ENCODE data around the gene ATG7.
"Not testable (repeated sequence)": the region's sequence is repeated elsewhere in the genome, so short reads cannot be mapped to it uniquely, and the experiment has no call there.

The ATG7 gene

DNA sequence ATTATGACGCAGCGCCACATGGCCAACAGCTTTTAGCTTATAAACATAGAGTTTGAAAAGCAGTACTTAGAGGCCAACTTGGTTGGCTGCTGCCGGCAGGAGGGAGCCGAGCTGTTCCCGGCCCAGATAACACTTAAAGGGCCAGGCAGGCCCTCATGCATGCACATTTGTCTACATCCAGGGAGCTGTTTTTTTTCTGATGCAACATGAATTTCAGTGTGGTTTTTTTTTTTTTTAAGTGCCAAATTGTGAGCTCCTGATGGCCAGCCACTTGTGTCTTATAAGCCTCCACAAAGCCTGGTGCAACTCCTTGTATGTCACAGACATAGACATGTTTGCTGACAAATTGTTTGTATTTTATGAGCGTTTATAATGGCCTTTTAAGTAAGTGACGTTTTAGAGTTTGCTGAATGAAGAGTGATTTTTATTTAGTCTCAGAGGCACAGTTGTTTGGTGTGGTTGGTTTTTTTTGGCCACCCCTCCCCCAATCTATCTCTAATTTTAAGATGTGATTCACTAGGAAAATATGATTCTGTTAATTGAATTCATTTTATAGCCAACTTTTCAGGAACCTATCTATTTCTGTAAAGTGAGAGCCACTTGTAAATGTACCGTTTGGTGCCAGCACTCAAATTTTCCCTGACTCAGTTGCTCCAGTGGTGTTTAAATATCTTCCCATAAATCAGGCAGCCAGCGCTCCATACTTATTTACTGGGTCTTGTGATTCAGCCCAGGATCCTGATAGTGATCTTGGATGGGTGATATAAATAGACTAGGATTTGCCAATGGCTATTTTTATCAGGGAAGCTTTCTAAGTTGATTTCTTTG is 237.2 kb downstream of the ATG7 start:
- no peak for DNase-seq (ENCODE audit: low spot score)

DNA sequence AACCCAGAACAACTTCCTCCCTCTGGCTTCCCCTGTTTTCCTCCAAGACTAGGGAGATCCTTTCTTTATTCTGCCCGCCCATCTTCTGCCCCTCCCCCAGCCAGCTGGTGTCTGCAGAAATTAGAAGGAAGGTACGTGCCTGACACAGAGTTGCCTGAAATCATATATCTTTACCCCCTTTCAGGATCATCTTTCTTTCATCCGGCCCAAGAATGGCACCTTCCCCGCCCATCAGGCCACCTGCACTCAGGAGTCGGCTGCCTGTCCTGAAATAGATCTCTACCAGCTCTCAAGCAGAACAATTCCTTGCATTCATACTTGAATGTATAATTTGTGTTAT is 237.8 kb downstream of the ATG7 start:
- DNase-seq (ENCODE audit: low spot score) = no peak

DNA sequence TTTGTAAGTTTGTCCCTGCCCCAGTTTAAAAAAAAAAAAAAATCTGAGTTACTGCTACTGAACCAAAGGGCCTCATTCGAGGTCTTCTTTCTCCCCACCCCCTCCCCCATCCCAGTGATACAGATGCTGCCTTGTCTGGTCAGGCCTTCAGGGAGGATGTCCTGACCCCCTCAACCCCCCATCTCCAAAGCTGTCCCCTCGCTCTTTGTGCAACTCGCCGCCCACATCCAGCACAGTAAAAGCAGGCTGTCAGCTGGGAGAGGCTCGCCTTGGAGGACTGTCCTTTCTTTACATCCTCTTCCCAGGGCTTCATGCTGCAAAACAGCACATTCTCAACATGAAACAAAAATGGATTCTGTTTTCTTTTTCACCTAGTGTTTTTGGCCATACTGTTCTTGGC is 238.2 kb downstream of the ATG7 start:
- no peak for DNase-seq (ENCODE audit: low spot score)

- DNase-seq (ENCODE audit: low spot score) = not testable (repeated sequence)
Measured at GRCh38 chr3:11511606-11512005, 239.4 kb downstream of the ATG7 start.

- DNase-seq (ENCODE audit: low spot score) = not testable (repeated sequence)
Measured at GRCh38 chr3:11513125-11513816, 241.1 kb downstream of the ATG7 start.

GRCh38 chr3:11513817-11514135 is 241.6 kb downstream of the ATG7 start:
- no peak for DNase-seq (ENCODE audit: low spot score)

DNA sequence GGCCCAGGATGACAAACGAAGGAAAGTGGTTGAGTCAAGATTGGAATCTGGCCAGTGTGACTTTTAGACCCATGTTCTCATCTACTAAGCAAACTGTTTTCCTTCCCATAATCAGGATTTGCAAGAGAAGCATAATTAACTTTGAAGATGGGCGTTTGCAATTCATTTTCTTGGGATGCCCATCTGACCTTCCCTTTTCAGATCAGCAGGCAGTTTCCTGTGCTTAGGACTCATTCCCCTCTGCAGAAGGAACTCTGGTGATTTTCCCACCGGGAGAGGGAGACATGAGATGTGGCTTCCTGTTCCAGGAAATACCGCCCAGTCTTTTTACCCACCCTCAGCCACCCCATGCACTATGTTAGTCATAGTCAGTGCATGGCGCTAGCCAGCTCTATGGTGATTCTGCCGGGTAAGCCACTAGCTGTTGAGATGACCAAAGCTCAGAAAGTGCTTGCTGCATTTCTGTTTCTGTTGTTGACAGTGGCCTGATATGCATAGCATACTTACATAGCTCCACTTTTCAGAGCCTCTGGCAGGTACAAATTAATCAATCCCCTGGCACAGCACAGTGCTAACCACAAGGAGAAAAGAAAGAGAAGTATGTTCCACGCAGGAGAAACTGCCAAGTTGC is 242.1 kb downstream of the ATG7 start:
- no peak for DNase-seq (ENCODE audit: low spot score)

- no peak for DNase-seq (ENCODE audit: low spot score)
Measured at GRCh38 chr3:11517601-11518000, 245.4 kb downstream of the ATG7 start.

DNA sequence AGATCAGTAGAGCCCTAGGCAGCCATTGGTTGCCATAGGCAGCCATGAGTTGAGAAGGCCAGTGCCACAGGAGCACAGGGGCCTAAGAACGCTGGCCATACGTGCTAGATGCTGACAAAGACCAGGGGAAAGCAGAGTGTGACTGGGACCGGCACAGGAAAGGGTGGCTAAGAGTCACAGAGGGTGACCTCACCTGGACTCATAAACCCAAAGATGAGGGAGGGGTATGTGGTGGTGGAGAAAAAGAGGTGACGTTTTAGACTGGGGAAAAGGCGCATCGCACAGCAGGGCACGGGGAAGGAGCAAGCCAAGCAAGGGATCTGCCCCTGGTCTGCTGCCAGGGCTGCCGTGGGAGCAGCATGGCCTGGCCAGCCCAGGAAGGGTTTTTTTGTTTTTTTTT is 249.0 kb downstream of the ATG7 start:
- no peak for DNase-seq (ENCODE audit: low spot score)

GRCh38 chr3:11522398-11522715 is 250.2 kb downstream of the ATG7 start:
- DNase-seq (ENCODE audit: low spot score) = no peak

DNA sequence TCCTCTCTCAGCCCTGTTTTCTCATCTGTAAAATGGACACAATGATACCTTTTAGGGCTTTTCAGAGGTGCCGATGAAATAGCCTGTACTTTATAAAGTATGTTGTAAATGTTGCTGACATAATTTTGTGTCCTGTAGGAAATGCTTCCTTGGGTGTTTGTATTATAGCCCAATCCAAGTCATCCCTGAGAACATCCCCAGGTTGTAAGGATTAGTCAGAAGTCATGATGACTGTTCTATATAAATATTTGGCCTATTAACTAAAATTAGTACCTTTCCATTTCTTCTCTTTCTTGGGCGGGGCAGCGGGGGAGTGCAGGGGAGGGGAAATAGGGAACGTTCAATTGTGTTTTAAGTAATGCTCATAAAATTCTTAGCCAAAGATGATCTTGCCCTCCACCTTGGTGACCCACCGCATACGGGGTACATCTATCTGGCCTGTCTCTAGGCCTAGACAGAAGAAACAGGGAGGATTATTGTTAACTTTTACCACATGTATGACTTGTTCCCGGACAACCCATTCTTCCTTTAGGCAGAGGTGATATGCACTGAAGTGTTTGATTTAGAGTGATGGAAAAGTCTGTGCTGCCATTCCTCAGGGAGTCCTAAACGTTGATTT is 250.9 kb downstream of the ATG7 start:
- DNase-seq (ENCODE audit: low spot score) = no peak

DNA sequence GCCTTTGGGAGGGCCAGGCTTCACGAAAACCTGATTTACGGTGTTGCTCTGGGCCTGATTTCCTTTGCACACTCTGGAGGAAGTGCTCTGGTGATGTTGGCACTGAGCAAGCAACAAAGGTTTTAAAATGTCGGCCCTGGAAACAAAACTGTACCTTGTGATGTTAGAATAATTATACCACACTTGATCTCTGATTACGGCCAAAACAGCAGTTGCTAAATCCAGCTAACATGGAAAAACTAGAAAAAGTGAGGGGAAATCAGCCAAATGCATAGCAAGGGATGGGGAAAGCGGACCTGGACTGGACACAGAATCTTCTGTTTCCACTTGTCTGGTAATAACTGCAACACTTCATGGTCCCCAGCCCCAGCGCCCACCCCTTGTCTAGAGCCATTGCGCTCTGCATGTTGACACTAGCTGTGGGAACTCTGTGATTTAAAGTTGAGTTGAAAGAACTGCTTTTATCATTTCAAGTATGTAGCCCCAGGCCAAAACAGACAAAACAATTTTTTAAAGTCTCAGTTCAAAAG is 251.4 kb downstream of the ATG7 start:
- DNase-seq (ENCODE audit: low spot score) = no peak

DNA sequence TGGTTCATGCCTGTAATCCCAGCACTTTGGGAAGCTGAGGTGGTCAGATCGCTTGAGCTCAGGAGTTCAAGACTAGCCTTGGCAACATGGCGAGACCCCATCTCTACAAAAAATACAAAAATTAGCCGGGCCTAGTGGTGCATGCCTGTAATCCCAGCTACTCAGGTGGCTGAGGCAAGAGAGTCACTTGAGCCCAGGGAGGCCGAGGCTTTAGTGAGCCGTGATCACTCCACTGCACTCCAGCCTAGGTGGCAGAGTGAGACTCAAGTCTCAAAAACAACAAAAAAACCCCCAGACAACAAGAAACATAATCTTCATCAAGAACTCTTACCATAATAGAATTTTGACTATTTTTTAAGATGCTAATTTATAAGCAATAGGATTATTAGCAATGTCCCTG is 253.9 kb downstream of the ATG7 start:
- not testable (repeated sequence) for DNase-seq (ENCODE audit: low spot score)

- no peak for DNase-seq (ENCODE audit: low spot score)
Measured at GRCh38 chr3:11529281-11529680, 257.1 kb downstream of the ATG7 start.

DNA sequence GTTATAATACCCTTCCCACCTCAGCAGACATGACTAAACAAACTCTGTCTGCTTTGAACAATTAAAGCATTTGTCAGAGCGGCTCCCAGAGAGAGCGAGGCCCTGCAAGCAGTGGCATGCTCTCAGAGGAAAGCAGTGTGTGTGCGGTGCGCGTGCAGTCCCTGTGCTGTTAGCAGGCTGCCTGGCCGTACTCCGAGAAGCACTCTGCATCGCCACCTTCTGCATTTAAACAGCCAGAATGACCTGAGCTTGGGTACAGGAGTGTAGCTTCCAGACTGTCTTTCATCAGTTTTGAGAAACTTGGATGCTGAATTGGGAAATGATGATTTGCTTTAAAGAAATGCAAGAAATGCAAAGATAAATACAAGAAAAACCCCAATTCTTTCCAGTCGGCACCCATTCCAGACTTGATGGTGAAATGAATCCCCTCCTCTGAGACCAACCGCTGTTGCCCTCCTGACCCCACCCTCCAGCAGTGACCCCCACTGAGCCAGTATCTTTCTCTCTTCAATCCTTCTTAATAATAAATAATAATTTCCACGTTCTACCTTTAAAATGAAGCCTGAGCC is 258.0 kb downstream of the ATG7 start:
- no peak for DNase-seq (ENCODE audit: low spot score)

DNA sequence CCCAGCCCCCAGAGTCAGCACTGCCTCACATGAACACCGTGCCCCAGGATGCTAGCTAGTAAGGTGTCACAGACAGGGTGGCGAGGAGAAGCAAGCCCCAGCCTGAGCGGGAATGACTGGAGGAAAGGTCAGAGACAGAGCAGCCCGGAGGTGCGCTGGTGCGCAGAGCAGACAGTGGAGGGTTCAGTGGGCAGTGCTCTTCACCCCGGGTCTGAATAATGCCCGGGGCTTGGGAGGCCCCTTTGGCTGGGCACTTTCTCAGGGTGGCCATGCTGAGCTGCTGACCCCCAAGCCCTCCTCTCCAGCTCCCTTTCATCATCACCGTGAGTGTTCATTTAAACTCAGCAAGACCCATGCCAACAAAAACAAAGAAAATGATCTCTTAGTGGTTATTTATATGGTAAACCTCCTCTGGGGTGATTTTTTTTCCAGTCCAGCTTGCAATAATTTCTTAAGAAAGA is 260.8 kb downstream of the ATG7 start:
- no peak for DNase-seq (ENCODE audit: low spot score)

DNA sequence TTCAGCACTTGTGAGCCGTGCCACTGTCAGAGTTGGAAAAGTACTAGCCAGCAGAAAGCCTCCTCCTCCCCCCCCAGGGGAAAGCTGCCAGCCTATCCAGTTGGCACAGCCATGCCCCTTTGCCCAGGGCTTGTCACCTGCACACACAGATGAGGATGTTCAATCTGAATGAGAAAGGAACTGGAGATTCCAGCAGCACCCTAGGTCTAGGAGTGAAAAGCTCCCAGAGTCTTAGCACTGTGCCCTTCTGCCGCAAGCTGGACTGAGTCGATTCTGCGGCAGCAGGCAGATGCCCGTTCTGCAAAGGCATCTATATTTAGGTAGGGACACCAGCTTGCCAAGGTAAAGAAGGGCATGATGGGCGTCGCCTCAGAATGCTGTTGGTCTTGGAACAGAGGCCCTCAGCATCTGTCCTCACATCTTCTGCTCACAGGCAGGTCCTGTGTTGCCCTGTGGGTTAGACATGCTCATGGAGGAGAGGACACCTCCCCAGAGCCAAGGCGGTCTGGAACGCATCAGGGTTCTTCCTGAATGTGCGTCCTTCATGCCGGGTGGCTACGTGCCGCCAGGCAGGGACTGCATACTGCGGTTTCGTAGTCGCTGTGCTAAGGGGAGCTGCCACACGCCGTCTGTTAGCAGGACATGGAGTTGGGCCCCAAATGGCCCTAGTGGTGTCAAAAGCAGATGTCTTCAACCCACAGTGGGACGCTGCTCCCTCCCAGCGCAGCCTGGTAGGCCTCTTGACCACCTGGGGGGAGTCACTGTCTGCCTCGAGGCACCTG is 262.0 kb downstream of the ATG7 start:
- no peak for DNase-seq (ENCODE audit: low spot score)

DNA sequence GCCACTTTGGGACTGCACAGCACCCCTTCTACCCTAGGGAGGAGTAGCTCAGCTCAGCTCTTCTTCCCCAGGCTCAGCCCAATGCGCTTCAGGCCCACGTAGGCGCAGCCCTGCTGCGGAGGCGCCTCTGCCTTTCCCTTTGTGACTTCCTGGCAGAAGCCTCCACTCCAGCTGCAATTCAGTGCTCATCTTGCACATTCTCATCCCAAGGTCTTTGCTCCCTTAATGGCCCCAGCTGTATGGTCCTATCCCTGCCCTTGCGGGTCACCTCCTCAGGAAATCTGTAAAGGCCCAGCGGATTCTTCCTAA is 262.6 kb downstream of the ATG7 start:
- DNase-seq (ENCODE audit: low spot score) = no peak

DNA sequence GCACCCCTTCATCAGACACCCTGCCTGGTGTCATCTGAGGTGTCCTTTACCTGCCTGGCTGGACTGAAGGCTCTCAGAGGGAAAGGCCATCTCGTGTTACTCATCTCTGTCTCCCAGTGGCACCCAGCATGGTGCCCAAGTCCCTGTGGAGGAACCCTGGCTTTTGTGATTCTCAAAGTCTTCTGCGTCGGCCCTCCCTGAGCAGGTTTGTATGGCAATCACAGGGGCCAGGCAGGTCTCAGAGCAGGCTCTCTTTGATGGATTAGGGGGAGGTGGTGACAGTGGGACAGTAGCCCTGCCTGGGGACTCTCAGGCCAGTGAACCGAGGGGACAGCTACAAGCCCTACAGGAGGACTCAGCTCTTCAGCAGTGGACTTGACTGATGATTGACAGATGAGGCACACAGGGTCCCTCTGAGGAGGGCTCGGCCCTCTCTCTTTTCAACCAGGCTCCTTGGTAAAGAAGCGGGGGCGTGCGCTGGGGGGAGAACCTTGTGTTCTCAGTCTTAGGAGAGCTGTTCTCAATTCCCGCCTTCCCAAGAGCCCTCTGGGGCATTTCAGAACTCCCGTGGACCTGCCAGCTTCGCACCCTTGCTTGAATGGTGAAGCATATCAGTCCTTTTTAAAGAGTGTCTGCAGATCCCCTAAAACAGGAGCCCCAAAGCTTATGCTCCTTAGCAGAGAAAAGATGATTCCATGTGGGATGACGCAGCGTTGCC is 263.2 kb downstream of the ATG7 start:
- no peak for DNase-seq (ENCODE audit: low spot score)

DNA sequence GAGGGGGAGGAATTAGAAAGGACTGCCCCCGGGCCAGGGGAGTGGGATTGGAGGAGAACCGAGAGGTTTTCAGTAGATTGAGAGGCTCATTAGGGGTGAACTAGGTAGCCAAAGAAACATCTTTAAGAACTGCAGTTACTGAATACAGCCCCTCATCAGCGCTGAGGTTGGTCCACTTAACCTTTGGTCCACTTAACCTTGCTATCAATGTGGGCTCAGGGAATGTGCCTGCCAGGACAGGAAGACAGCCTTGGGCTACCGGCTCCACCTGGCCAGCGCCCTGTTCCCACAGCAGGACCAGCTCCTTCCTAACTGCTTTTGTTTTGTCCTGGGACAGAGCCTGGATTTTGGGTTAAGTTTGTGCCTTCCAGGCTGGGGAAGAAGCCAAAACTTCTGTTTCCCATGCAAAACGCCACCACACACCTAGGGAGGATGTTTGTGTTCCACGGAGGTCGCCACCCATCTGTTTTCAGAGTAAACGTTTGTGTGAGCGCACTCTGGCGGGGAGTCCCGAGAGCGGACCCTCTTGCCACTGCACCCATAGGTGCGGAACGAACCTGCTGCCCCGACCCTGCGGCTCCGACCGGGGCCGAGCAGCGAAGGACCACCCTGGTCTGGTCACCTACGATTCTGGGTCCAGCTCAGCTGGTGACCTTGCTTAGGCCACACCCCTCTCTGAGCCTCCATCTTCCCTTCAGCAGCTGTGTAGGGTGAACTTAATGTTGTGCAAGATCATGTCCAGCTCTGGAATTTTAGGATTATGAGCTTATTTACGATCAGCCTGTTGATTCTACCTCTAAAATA is 264.1 kb downstream of the ATG7 start:
- DNase-seq (ENCODE audit: low spot score) = no peak
